OCI-LY1 (cell line): ENCODE data around the gene CANT1.
A peak's percentile ranks its signal among the peaks of the same experiment; 100 is the strongest.

ENCODE experiments used
- H2AFZ ChIP-seq: fragments of 200-600 bp; sonication (generic), shearing (Covaris generic); 2 replicates; pipeline ENCODE4 v1.6.0; 2014; ENCODE audit warnings: antibody characterized with exemption, mild to moderate bottlenecking, low read length
- H3F3A ChIP-seq: fragments of 200-600 bp; sonication (generic), shearing (Covaris generic); 2 replicates; pipeline ENCODE4 v1.6.0; 2014; ENCODE audit warnings: mild to moderate bottlenecking, antibody characterized with exemption, low read length, moderate library complexity; ENCODE audit not compliant: insufficient read depth
- H3K27ac ChIP-seq: fragments of 200-600 bp; sonication (generic); 2 replicates; pipeline ENCODE4 v1.5.1; 2014; ENCODE audit warnings: low read length, mixed run types, mild to moderate bottlenecking, low read depth; ENCODE audit not compliant: poor library complexity, severe bottlenecking
- H3K27me3 ChIP-seq: fragments of 200-600 bp; sonication (generic); 2 replicates; pipeline ENCODE4 v1.6.0; 2014; ENCODE audit warnings: antibody characterized with exemption, mild to moderate bottlenecking, low read length, moderate library complexity; ENCODE audit not compliant: insufficient read depth
- H3K36me3 ChIP-seq: fragments of 200-600 bp; sonication (generic); 2 replicates; pipeline ENCODE4 v1.6.1; 2014; ENCODE audit warnings: mild to moderate bottlenecking, antibody characterized with exemption, low read length, moderate library complexity, mixed read lengths; ENCODE audit not compliant: insufficient read depth
- H3K4me1 ChIP-seq: fragments of 200-600 bp; sonication (generic); 2 replicates; pipeline ENCODE4 v1.5.1; 2014; ENCODE audit warnings: mild to moderate bottlenecking, low read length, moderate library complexity; ENCODE audit not compliant: insufficient read depth, severe bottlenecking
- H3K4me2 ChIP-seq: fragments of 200-600 bp; sonication (generic), shearing (Covaris generic); 2 replicates; pipeline ENCODE4 v1.6.1; 2014; ENCODE audit warnings: low read length
- H3K4me3 ChIP-seq: fragments of 200-600 bp; sonication (generic); 2 replicates; pipeline ENCODE4 v1.5.1; 2014; ENCODE audit warnings: low read length, low read depth, mild to moderate bottlenecking, mixed read lengths; ENCODE audit not compliant: poor library complexity, severe bottlenecking
- H3K79me2 ChIP-seq: fragments of 200-600 bp; shearing (Covaris generic); 2 replicates; pipeline ENCODE4 v1.6.1; 2016; ENCODE audit warnings: mixed run types, low read length, mixed read lengths; ENCODE audit not compliant: insufficient read depth
- H3K9ac ChIP-seq: fragments of 200-600 bp; sonication (generic), shearing (Covaris generic); 2 replicates; pipeline ENCODE4 v1.6.1; 2014; ENCODE audit warnings: mild to moderate bottlenecking, low read length, mixed read lengths
- H3K9me2 ChIP-seq: fragments of 200-600 bp; sonication (generic), shearing (Covaris generic); 2 replicates; pipeline ENCODE4 v1.6.1; 2014; ENCODE audit warnings: low read depth, mild to moderate bottlenecking, low read length, mixed read lengths
- H3K9me3 ChIP-seq: fragments of 200-600 bp; shearing (Covaris generic); 2 replicates; pipeline ENCODE4 v1.6.1; 2014; ENCODE audit warnings: low read length, mixed read lengths
- H4K20me1 ChIP-seq: fragments of 200-600 bp; sonication (generic), shearing (Covaris generic); 2 replicates; pipeline ENCODE4 v1.6.0; 2016; ENCODE audit warnings: mild to moderate bottlenecking, low read length; ENCODE audit not compliant: insufficient read depth
- CTCF ChIP-seq: fragments of 200-600 bp; sonication (generic), shearing (Covaris generic); IDR thresholded peaks from 2 replicates; pipeline ENCODE4 v1.5.1; 2017; ENCODE audit warnings: mild to moderate bottlenecking, antibody characterized with exemption, low read length, moderate library complexity, mixed read lengths
- EZH2 ChIP-seq: fragments of 200-600 bp; sonication (generic), shearing (Covaris generic); IDR thresholded peaks from 2 replicates; pipeline ENCODE4 v1.8.0; 2017; ENCODE audit warnings: borderline replicate concordance, mixed run types, mild to moderate bottlenecking, antibody characterized with exemption, low read length, moderate library complexity, mixed read lengths

The CANT1 gene

GRCh38 chr17:78972507-78973105 is 37.0 kb downstream of the CANT1 start:
- no peak overlapping the region for H3K9ac ChIP-seq
- TF ChIP-seq EZH2, result no peak
- no peak for TF ChIP-seq CTCF
- no peak overlapping the region for H3K27ac ChIP-seq

GRCh38 chr17:78971756-78972506 is 37.6 kb downstream of the CANT1 start:
- TF ChIP-seq CTCF, result no peak
- TF ChIP-seq EZH2, result no peak
- no peaks in the 10 kb centered on the region for H4K20me1 ChIP-seq
- H3K4me2 ChIP-seq, result no peak overlapping the region
- peaks cover 4% of the 10 kb centered on the region; the same call in 1 of the 2 replicates for H3K27me3 ChIP-seq
- H2AFZ ChIP-seq, result no peak overlapping the region
- peaks cover 10% of the 10 kb centered on the region for H3K4me1 ChIP-seq
- no peak overlapping the region for H3K4me3 ChIP-seq
- no peaks in the 10 kb centered on the region for H3K9me3 ChIP-seq
- no peak overlapping the region for H3K27ac ChIP-seq
- H3K79me2 ChIP-seq, result no peaks in the 10 kb centered on the region
- no peaks in the 10 kb centered on the region for H3K9me2 ChIP-seq
- no peaks in the 10 kb centered on the region for H3F3A ChIP-seq
- H3K36me3 ChIP-seq, result no peaks in the 10 kb centered on the region
- H3K9ac ChIP-seq, result no peak overlapping the region

More at GRCh38 chr17:78972507-78973105, 37.0 kb downstream of the CANT1 start:
- Histone ChIP-seq H3K9me2 (no peaks in the 10 kb centered on the region), H2AFZ (no peak overlapping the region), H3K4me2 (no peak overlapping the region), H3K9me3 (no peaks in the 10 kb centered on the region), H3F3A (no peaks in the 10 kb centered on the region), H3K36me3 (no peaks in the 10 kb centered on the region), H3K79me2 (no peaks in the 10 kb centered on the region), H3K4me1 (peaks cover 10% of the 10 kb centered on the region), H3K4me3 (no peak overlapping the region), H4K20me1 (no peaks in the 10 kb centered on the region), H3K27me3 (peaks cover 4% of the 10 kb centered on the region; the same call in 1 of the 2 replicates)

DNA sequence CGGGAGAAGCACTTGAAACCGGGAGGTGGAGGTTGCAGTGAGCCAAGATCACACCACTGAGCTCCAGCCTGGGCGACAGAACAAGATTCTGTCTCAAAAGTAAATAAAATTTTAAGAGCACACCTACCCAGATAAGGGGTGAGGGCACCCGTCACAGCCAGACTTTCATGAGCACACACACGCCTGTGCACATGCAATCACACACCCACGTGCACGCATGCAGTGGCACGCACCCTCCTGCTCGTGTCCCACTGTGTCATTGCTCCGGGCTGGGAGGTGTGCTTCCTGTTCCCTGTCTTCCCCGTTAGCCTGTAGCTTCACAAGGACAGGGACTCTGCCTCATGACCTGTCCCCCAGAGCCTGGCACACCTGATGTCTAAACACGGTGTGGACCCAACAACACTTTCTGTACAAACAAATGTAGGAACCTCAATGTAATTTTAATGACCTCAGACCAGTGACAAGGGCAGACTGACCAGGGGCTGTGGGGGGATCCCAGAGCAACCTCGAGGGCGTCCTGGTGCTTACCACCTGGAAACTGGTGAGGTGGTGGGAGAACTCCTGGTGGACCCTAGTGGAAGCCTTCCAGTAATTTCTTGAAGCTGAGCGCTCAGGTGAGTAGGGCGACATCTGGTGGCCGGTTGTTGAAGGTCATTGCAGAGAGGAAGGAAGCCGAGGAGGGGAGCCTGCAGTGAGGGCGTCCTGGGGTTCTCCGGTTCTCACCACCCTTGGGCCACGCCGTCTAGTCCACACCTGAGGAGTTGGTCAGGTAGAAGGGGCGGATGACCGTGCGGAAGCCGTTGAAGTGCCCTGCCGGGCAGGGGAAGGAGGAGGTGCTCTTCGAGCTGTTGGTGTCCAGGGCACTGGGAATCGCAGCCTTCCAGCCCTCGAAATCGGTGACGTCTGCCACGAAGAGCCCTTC is 38.5 kb downstream of the CANT1 start:
- Histone ChIP-seq H3K4me1 (peaks cover 10% of the 10 kb centered on the region), H3K27me3 (peaks cover 4% of the 10 kb centered on the region; the same call in 1 of the 2 replicates), H3K27ac (no peak overlapping the region), H4K20me1 (no peaks in the 10 kb centered on the region), H3K9ac (no peak overlapping the region), H3K4me3 (no peak overlapping the region), H3K4me2 (no peak overlapping the region), H3K79me2 (no peaks in the 10 kb centered on the region), H3K9me3 (no peaks in the 10 kb centered on the region), H3K9me2 (no peaks in the 10 kb centered on the region), H3F3A (no peaks in the 10 kb centered on the region), H3K36me3 (no peaks in the 10 kb centered on the region), H2AFZ (no peak overlapping the region)
- TF ChIP-seq EZH2 (no peak), CTCF (peak; percentile 78)
